ENCODE data around the gene CPTP. TPM values are rescaled to one million over a fixed set of nuclear protein-coding genes. Genes with fewer than 3 reads are reported as not detected.

CPTP gene
- total RNA-seq, 1 experiment from 2014 or later, result 14.0 TPM

DNA sequence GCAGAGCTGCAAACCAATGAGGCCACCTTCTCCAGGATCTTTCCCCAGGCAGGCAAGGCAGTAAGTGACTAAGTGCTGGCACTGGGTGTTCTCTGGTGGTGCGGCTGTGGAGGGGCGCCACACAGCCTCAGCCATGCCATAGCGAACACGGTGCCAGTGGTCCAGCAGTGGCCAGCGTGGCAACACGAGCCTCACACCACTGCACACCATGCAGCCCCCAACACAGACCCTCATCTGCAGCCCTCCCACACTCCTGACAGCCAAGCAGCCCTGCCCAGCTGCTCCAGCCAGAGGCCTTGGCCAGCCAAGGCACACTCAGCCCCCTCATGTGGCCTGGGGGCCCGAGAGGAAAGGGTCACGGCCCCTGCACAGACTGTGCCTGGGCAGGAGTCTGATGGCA is 3.1 kb upstream of the CPTP start:
- no CpG with 5 or more reads among the region's 8 CpGs for WGBS (ENCODE audit: extremely low coverage, insufficient read length, low lambda C conversion rate)

More for the DNA sequence above, 3.1 kb upstream of the CPTP start:
- H3K79me1 ChIP-seq (ENCODE audit: insufficient read depth, low read depth, low read length, poor library complexity, severe bottlenecking), result peaks cover 8% of the 10 kb centered on the region
- H3K18ac ChIP-seq (ENCODE audit: insufficient read length, low read depth, low read length), result no peak overlapping the region
- H4K91ac ChIP-seq (ENCODE audit: insufficient read length, low read depth, low read length), result no peak overlapping the region
- H4K20me1 ChIP-seq (ENCODE audit: control insufficient read depth, insufficient read depth, insufficient read length), result peaks cover 5% of the 10 kb centered on the region
- no peak overlapping the region for H2AK5ac ChIP-seq (ENCODE audit: insufficient read length, low read length)
- H2BK5ac ChIP-seq (ENCODE audit: insufficient read length, low read length), result no peak overlapping the region
- no peak overlapping the region for H2BK15ac ChIP-seq (ENCODE audit: low read depth, low read length)
- no peaks in the 10 kb centered on the region for H3K9me3 Mint-ChIP-seq
- H2BK12ac ChIP-seq (ENCODE audit: insufficient read length, low read depth, low read length), result no peak overlapping the region
- H3K14ac ChIP-seq (ENCODE audit: insufficient read depth, low read length), result no peak overlapping the region
- no peak overlapping the region for H3K23ac ChIP-seq (ENCODE audit: insufficient read length, low read depth, low read length)
- no peak overlapping the region for H2BK20ac ChIP-seq (ENCODE audit: low read depth, low read length, poor library complexity, severe bottlenecking)
- no peak overlapping the region for H3K4me2 ChIP-seq (ENCODE audit: insufficient read depth, insufficient read length, low read length)
- no peak for DNase-seq
- H3K27ac ChIP-seq (ENCODE audit: insufficient read length, low read depth, low read length), result no peak overlapping the region
- no peak overlapping the region for H3K56ac ChIP-seq (ENCODE audit: insufficient read length, low read depth, low read length)
- H3K36me3 Mint-ChIP-seq (ENCODE audit: insufficient read depth in 1 of 3, low read depth in 3 of 3), result peaks cover 13 to 42% (median 35%) of the 10 kb centered on the region in 3 experiments; a peak in 6 of 7 replicates
- no peak overlapping the region for H3K27ac Mint-ChIP-seq
- no peak overlapping the region for H2AFZ ChIP-seq (ENCODE audit: low read length)
- no peak overlapping the region for H4K8ac ChIP-seq (replicated peaks; ENCODE audit: insufficient read length, low read depth, low read length)
- H3K4me3 Mint-ChIP-seq, result no peak overlapping the region
- H3K4me1 ChIP-seq (ENCODE audit: insufficient read depth, low read length), result no peaks in the 10 kb centered on the region
- peaks cover 2 to 14% of the 10 kb centered on the region in 2 experiments for H3K4me1 Mint-ChIP-seq
- H3K23me2 ChIP-seq (ENCODE audit: insufficient read length, low read depth, low read length, poor library complexity, severe bottlenecking), result peaks cover 8% of the 10 kb centered on the region
- no peaks in the 10 kb centered on the region for H3K9me3 ChIP-seq (ENCODE audit: control insufficient read depth, low read depth, low read length)
- H3K9ac ChIP-seq (ENCODE audit: extremely low read depth, insufficient read length, low read length), result no peak overlapping the region
- no peaks in the 10 kb centered on the region for H3K27me3 ChIP-seq (ENCODE audit: insufficient read depth, low read length)
- H3T11ph ChIP-seq (ENCODE audit: low read length), result no peak overlapping the region
- H3K4ac ChIP-seq (ENCODE audit: low read depth, low read length), result no peak overlapping the region
- peaks cover 17% of the 10 kb centered on the region; the same call in 1 of the 2 replicates for H3K79me2 ChIP-seq (ENCODE audit: insufficient read depth, low read length)
- H4K5ac ChIP-seq (ENCODE audit: insufficient read length, low read depth, low read length), result no peak overlapping the region
- TF ChIP-seq, protein P1, sequence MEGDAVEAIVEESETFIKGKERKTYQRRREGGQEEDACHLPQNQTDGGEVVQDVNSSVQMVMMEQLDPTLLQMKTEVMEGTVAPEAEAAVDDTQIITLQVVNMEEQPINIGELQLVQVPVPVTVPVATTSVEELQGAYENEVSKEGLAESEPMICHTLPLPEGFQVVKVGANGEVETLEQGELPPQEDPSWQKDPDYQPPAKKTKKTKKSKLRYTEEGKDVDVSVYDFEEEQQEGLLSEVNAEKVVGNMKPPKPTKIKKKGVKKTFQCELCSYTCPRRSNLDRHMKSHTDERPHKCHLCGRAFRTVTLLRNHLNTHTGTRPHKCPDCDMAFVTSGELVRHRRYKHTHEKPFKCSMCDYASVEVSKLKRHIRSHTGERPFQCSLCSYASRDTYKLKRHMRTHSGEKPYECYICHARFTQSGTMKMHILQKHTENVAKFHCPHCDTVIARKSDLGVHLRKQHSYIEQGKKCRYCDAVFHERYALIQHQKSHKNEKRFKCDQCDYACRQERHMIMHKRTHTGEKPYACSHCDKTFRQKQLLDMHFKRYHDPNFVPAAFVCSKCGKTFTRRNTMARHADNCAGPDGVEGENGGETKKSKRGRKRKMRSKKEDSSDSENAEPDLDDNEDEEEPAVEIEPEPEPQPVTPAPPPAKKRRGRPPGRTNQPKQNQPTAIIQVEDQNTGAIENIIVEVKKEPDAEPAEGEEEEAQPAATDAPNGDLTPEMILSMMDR (conservative IDR thresholded peaks at IDR 0.05), result no peak
- H2BK120ac ChIP-seq (ENCODE audit: low read depth, low read length, poor library complexity, severe bottlenecking), result no peak overlapping the region
- H3K27me3 Mint-ChIP-seq (ENCODE audit: low read depth), result no peaks in the 10 kb centered on the region
